ENCODE data around the gene SLC25A39. TPM values are rescaled to one million over a fixed set of nuclear protein-coding genes. Genes with fewer than 3 reads are reported as not detected.

SLC25A39 gene
- total RNA-seq, 2 experiments from 2014 or later, result 149 to 153 TPM

GRCh38 chr17:44315760-44316731 is 8.6 kb downstream of the SLC25A39 start:
- Mint-ChIP-seq H3K36me3 (ENCODE audit: low read depth) (peaks cover 10% of the 10 kb centered on the region), H3K27me3 (peaks cover 30% of the 10 kb centered on the region), H3K27ac (no peak overlapping the region), H3K9me3 (no peaks in the 10 kb centered on the region), H3K4me3 (peak overlapping the region; percentile 70), H3K4me1 (ENCODE audit: low read depth) (peaks cover 12% of the 10 kb centered on the region)
- intact Hi-C loops (cut with micrococcal nuclease), result no loop called here
- no peak for DNase-seq
- no peak for TF ChIP-seq CTCF (IDR thresholded peaks at IDR 0.05)
- ATAC-seq, result peak; percentile 14
- CTCF ChIA-PET, result interaction anchor here (0.8 to 2.9 kb wide), 11 partner anchors 8 to 112 kb away, joined by 3 to 14 read pairs (median 4); partner anchors contain the start of genes GRN and RUNDC3A
- POLR2A ChIA-PET, result interaction anchor here (0.7 to 3.3 kb wide), 9 partner anchors 8 to 106 kb away, joined by 3 to 19 read pairs (median 5); partner anchors contain the start of genes RUNDC3A and UBTF

- Mint-ChIP-seq H3K4me3 (peak overlapping the region; percentile 70), H3K27me3 (peaks cover 30% of the 10 kb centered on the region), H3K36me3 (ENCODE audit: low read depth) (peaks cover 7% of the 10 kb centered on the region), H3K9me3 (no peaks in the 10 kb centered on the region), H3K27ac (no peak overlapping the region), H3K4me1 (ENCODE audit: low read depth) (peaks cover 12% of the 10 kb centered on the region)
- TF ChIP-seq CTCF (IDR thresholded peaks at IDR 0.05), result no peak
- POLR2A ChIA-PET, result interaction anchor here (0.8 to 1.8 kb wide), 3 partner anchors 94 to 129 kb away, joined by 3 to 8 read pairs (median 7); no protein-coding TSS in a partner anchor
- ATAC-seq (peak; percentile 75), DNase-seq (peak; percentile 70)
- intact Hi-C loops (cut with micrococcal nuclease), result no loop called here
- CTCF ChIA-PET, result interaction anchor here (0.9 to 2.9 kb wide), 7 partner anchors 16 to 111 kb away, joined by 3 to 14 read pairs (median 4); partner anchors contain the start of gene GRN
These were observed 9.6 kb downstream of the SLC25A39 start for GRCh38 chr17:44314869-44315661.

- no peak for TF ChIP-seq CTCF (IDR thresholded peaks at IDR 0.05)
These were observed 10.1 kb downstream of the SLC25A39 start for GRCh38 chr17:44314524-44314868.

GRCh38 chr17:44314031-44314430 is 10.6 kb downstream of the SLC25A39 start:
- ChIA-PET POLR2A (interaction anchor here (0.5 to 1.8 kb wide), 4 partner anchors 93 to 308 kb away, joined by 3 to 8 read pairs (median 5); no protein-coding TSS in a partner anchor), CTCF (interaction anchor here (1.6 kb wide), 1 partner anchor 40 kb away, joined by 4 read pairs; no protein-coding TSS in a partner anchor)
- H3K27me3 Mint-ChIP-seq, result peaks cover 30% of the 10 kb centered on the region
- H3K9me3 Mint-ChIP-seq, result no peaks in the 10 kb centered on the region
- DNase-seq, result no peak
- intact Hi-C loops (cut with micrococcal nuclease), result no loop called here
- H3K4me3 Mint-ChIP-seq, result no peak overlapping the region
- H3K27ac Mint-ChIP-seq, result no peak overlapping the region
- TF ChIP-seq CTCF (IDR thresholded peaks at IDR 0.05), result no peak
- peaks cover 15% of the 10 kb centered on the region for H3K4me1 Mint-ChIP-seq (ENCODE audit: low read depth)
- no peak for ATAC-seq
- H3K36me3 Mint-ChIP-seq (ENCODE audit: low read depth), result peaks cover 2% of the 10 kb centered on the region

More at GRCh38 chr17:44314524-44314868, 10.1 kb downstream of the SLC25A39 start:
- Mint-ChIP-seq H3K4me3 (peak overlapping the region; percentile 37), H3K36me3 (ENCODE audit: low read depth) (peaks cover 6% of the 10 kb centered on the region), H3K27ac (no peak overlapping the region), H3K9me3 (no peaks in the 10 kb centered on the region), H3K27me3 (peaks cover 30% of the 10 kb centered on the region), H3K4me1 (ENCODE audit: low read depth) (peaks cover 13% of the 10 kb centered on the region)
- intact Hi-C loops (cut with micrococcal nuclease), result no loop called here
- ATAC-seq (no peak), DNase-seq (no peak)
- ChIA-PET POLR2A (interaction anchor here (0.6 to 1.8 kb wide), 4 partner anchors 93 to 307 kb away, joined by 3 to 8 read pairs (median 5); no protein-coding TSS in a partner anchor), CTCF (interaction anchor here (1.4 to 1.6 kb wide), 3 partner anchors 22 to 105 kb away, joined by 3 to 4 read pairs (median 4); no protein-coding TSS in a partner anchor)
